WTC11 (cell line): ENCODE data around the gene SRSF12. TPM values are rescaled to one million over a fixed set of nuclear protein-coding genes. Genes with fewer than 3 reads are reported as not detected.
A peak's percentile ranks its signal among the peaks of the same experiment; 100 is the strongest.

ENCODE experiments used
- CREB1 ChIP-seq: sonication (generic); formaldehyde crosslinking; IDR thresholded peaks from 2 replicates; pipeline ENCODE4 v1.8.0; 2023; ENCODE audit warnings: mild to moderate bottlenecking, missing genetic modification reagents
- EMX1 ChIP-seq: fragments of 250-450 bp; sonication (Bioruptor Pico); IDR thresholded peaks from 2 replicates; pipeline ENCODE4 v1.8.0; 2021; ENCODE audit warnings: mild to moderate bottlenecking
- ESRRA ChIP-seq: sonication (generic); formaldehyde crosslinking; IDR thresholded peaks from 2 replicates; pipeline ENCODE4 v1.8.1; 2022; ENCODE audit warnings: mild to moderate bottlenecking, missing genetic modification reagents, borderline replicate concordance
- GABPB1 ChIP-seq: sonication (generic); formaldehyde crosslinking; IDR thresholded peaks from 2 replicates; pipeline ENCODE4 v1.8.1; 2023; ENCODE audit warnings: mild to moderate bottlenecking, missing genetic modification reagents
- KAT7 ChIP-seq: sonication (generic); formaldehyde crosslinking; IDR thresholded peaks from 2 replicates; pipeline ENCODE4 v1.8.1; 2023; ENCODE audit warnings: missing genetic modification reagents, mild to moderate bottlenecking, borderline replicate concordance
- MXD4 ChIP-seq: fragments of 250-450 bp; sonication (Bioruptor Pico); IDR thresholded peaks from 2 replicates; pipeline ENCODE4 v1.8.0; 2021; ENCODE audit warnings: mild to moderate bottlenecking, moderate library complexity, borderline replicate concordance
- NFE2L1 ChIP-seq: sonication (generic); formaldehyde crosslinking; IDR thresholded peaks from 2 replicates; pipeline ENCODE4 v1.8.1; 2023; ENCODE audit warnings: missing genetic modification reagents
- SMAD4 ChIP-seq: sonication (generic); formaldehyde crosslinking; IDR thresholded peaks from 2 replicates; pipeline ENCODE4 v1.8.0; 2022; ENCODE audit warnings: mild to moderate bottlenecking, missing genetic modification reagents
- TEAD4 ChIP-seq: sonication (generic); formaldehyde crosslinking; IDR thresholded peaks from 2 replicates; pipeline ENCODE4 v1.8.0; 2022; ENCODE audit warnings: mild to moderate bottlenecking, missing genetic modification reagents
- total RNA-seq: library from RNA; stranded (reverse); gene quantifications from 3 replicates; pipeline ENCODE4 v1.2.3, GENCODE V29; 2021
- TF ChIP-seq, protein P1 (sequence below): fragments of 250-450 bp; sonication (Bioruptor Pico); IDR thresholded peaks from 2 replicates; pipeline ENCODE4 v1.9.0; 2021; ENCODE audit warnings: mild to moderate bottlenecking, borderline replicate concordance
- TF ChIP-seq, protein P2 (sequence below): sonication (generic); formaldehyde crosslinking; IDR thresholded peaks from 2 replicates; pipeline ENCODE4 v1.8.1; 2023; ENCODE audit warnings: mild to moderate bottlenecking, missing genetic modification reagents, moderate library complexity
- TF ChIP-seq, protein P3 (sequence below): sonication (generic); formaldehyde crosslinking; IDR thresholded peaks from 2 replicates; pipeline ENCODE4 v1.8.0; 2022; ENCODE audit warnings: mild to moderate bottlenecking, missing genetic modification reagents
- TF ChIP-seq, protein P4 (sequence below): fragments of 250-450 bp; sonication (Bioruptor Pico); IDR thresholded peaks from 2 replicates; pipeline ENCODE4 v2.1.2; 2022; ENCODE audit warnings: mild to moderate bottlenecking, moderate library complexity
- TF ChIP-seq, protein P5 (sequence below): sonication (generic); formaldehyde crosslinking; IDR thresholded peaks from 2 replicates; pipeline ENCODE4 v1.8.0; 2023; ENCODE audit warnings: mild to moderate bottlenecking, missing genetic modification reagents
- TF ChIP-seq, protein P6 (sequence below): sonication (generic); formaldehyde crosslinking; IDR thresholded peaks from 2 replicates; pipeline ENCODE4 v1.8.1; 2023; ENCODE audit warnings: mild to moderate bottlenecking, missing genetic modification reagents, moderate library complexity
- TF ChIP-seq, protein P7 (sequence below): fragments of 250-450 bp; sonication (Bioruptor Pico); IDR thresholded peaks from 2 replicates; pipeline ENCODE4 v1.8.0; 2021; ENCODE audit warnings: mild to moderate bottlenecking
- TF ChIP-seq, protein P8 (sequence below): fragments of 250-450 bp; sonication (Bioruptor Pico); conservative IDR thresholded peaks from 2 replicates; pipeline ENCODE4 v1.9.0; 2021; ENCODE audit warnings: mild to moderate bottlenecking
- TF ChIP-seq, protein P9 (sequence below): sonication (generic); formaldehyde crosslinking; IDR thresholded peaks from 2 replicates; pipeline ENCODE4 v1.8.0; 2022; ENCODE audit warnings: mild to moderate bottlenecking, missing genetic modification reagents

SRSF12 gene
- total RNA-seq, 1 experiment from 2014 or later, result 3.8 TPM

DNA sequence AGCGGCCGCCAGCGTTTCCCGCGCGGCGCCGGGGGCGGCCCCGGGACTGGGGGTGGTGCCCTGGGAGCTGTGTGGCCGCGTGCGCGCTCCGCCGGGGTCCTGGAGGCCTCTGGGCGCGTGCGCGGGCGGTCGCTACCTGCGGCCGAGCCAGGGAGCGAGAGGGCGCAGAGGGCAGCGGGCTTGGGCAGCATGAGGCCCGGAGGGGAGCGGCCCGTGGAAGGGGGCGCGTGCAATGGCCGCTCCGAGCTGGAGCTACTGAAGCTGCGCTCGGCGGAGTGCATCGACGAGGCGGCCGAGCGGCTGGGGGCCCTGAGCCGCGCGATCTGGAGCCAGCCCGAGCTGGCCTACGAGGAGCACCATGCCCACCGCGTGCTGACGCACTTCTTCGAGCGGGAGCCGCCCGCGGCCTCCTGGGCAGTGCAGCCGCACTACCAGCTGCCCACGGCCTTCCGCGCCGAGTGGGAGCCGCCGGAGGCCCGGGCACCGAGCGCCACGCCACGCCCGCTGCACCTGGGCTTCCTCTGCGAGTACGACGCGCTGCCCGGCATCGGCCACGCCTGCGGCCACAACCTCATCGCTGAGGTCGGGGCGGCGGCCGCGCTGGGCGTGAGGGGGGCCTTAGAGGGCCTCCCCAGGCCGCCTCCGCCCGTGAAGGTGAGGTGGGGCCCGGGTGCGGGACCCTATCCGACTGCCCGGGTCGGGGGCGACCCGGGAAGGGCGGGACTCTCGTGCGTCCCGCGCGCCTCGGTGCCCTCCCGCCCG, 28.3 kb upstream of the SRSF12 start, which contains the start of gene PM20D2 (continued):
- TF ChIP-seq, protein P1, sequence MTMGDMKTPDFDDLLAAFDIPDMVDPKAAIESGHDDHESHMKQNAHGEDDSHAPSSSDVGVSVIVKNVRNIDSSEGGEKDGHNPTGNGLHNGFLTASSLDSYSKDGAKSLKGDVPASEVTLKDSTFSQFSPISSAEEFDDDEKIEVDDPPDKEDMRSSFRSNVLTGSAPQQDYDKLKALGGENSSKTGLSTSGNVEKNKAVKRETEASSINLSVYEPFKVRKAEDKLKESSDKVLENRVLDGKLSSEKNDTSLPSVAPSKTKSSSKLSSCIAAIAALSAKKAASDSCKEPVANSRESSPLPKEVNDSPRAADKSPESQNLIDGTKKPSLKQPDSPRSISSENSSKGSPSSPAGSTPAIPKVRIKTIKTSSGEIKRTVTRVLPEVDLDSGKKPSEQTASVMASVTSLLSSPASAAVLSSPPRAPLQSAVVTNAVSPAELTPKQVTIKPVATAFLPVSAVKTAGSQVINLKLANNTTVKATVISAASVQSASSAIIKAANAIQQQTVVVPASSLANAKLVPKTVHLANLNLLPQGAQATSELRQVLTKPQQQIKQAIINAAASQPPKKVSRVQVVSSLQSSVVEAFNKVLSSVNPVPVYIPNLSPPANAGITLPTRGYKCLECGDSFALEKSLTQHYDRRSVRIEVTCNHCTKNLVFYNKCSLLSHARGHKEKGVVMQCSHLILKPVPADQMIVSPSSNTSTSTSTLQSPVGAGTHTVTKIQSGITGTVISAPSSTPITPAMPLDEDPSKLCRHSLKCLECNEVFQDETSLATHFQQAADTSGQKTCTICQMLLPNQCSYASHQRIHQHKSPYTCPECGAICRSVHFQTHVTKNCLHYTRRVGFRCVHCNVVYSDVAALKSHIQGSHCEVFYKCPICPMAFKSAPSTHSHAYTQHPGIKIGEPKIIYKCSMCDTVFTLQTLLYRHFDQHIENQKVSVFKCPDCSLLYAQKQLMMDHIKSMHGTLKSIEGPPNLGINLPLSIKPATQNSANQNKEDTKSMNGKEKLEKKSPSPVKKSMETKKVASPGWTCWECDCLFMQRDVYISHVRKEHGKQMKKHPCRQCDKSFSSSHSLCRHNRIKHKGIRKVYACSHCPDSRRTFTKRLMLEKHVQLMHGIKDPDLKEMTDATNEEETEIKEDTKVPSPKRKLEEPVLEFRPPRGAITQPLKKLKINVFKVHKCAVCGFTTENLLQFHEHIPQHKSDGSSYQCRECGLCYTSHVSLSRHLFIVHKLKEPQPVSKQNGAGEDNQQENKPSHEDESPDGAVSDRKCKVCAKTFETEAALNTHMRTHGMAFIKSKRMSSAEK (CRISPR knock-in tag), result no peak
- TF ChIP-seq EMX1 (no peak), TEAD4 (CRISPR knock-in tag) (no peak; the same call in none of the 2 replicates), SMAD4 (CRISPR knock-in tag) (0 out of 2 replicates have a peak, but pooled peaks have one; percentile 26), KAT7 (CRISPR knock-in tag) (no peak), ESRRA (CRISPR knock-in tag) (peak; percentile 86), NFE2L1 (CRISPR knock-in tag) (peak; percentile 91), GABPB1 (CRISPR knock-in tag) (no peak; the same call in 1 of the 2 replicates), MXD4 (CRISPR knock-in tag) (no peak), CREB1 (peak; percentile 70; the same call in 1 of the 2 replicates)
- TF ChIP-seq, protein P2, sequence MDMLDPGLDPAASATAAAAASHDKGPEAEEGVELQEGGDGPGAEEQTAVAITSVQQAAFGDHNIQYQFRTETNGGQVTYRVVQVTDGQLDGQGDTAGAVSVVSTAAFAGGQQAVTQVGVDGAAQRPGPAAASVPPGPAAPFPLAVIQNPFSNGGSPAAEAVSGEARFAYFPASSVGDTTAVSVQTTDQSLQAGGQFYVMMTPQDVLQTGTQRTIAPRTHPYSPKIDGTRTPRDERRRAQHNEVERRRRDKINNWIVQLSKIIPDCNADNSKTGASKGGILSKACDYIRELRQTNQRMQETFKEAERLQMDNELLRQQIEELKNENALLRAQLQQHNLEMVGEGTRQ (CRISPR knock-in tag), result peak; percentile 20; the same call in 1 of the 2 replicates
- TF ChIP-seq, protein P3, sequence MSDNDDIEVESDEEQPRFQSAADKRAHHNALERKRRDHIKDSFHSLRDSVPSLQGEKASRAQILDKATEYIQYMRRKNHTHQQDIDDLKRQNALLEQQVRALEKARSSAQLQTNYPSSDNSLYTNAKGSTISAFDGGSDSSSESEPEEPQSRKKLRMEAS (CRISPR knock-in tag), result peak; percentile 96
- TF ChIP-seq, protein P4, sequence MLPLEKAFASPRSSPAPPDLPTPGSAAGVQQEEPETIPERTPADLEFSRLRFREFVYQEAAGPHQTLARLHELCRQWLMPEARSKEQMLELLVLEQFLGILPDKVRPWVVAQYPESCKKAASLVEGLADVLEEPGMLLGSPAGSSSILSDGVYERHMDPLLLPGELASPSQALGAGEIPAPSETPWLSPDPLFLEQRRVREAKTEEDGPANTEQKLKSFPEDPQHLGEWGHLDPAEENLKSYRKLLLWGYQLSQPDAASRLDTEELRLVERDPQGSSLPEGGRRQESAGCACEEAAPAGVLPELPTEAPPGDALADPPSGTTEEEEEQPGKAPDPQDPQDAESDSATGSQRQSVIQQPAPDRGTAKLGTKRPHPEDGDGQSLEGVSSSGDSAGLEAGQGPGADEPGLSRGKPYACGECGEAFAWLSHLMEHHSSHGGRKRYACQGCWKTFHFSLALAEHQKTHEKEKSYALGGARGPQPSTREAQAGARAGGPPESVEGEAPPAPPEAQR (CRISPR knock-in tag), result no peak
- TF ChIP-seq, protein P5, sequence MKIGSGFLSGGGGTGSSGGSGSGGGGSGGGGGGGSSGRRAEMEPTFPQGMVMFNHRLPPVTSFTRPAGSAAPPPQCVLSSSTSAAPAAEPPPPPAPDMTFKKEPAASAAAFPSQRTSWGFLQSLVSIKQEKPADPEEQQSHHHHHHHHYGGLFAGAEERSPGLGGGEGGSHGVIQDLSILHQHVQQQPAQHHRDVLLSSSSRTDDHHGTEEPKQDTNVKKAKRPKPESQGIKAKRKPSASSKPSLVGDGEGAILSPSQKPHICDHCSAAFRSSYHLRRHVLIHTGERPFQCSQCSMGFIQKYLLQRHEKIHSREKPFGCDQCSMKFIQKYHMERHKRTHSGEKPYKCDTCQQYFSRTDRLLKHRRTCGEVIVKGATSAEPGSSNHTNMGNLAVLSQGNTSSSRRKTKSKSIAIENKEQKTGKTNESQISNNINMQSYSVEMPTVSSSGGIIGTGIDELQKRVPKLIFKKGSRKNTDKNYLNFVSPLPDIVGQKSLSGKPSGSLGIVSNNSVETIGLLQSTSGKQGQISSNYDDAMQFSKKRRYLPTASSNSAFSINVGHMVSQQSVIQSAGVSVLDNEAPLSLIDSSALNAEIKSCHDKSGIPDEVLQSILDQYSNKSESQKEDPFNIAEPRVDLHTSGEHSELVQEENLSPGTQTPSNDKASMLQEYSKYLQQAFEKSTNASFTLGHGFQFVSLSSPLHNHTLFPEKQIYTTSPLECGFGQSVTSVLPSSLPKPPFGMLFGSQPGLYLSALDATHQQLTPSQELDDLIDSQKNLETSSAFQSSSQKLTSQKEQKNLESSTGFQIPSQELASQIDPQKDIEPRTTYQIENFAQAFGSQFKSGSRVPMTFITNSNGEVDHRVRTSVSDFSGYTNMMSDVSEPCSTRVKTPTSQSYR (CRISPR knock-in tag), result 0 out of 2 replicates have a peak, but pooled peaks have one; percentile 85
- TF ChIP-seq, protein P6, sequence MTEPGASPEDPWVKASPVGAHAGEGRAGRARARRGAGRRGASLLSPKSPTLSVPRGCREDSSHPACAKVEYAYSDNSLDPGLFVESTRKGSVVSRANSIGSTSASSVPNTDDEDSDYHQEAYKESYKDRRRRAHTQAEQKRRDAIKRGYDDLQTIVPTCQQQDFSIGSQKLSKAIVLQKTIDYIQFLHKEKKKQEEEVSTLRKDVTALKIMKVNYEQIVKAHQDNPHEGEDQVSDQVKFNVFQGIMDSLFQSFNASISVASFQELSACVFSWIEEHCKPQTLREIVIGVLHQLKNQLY (CRISPR knock-in tag), result no peak; the same call in 1 of the 2 replicates
- TF ChIP-seq, protein P7, sequence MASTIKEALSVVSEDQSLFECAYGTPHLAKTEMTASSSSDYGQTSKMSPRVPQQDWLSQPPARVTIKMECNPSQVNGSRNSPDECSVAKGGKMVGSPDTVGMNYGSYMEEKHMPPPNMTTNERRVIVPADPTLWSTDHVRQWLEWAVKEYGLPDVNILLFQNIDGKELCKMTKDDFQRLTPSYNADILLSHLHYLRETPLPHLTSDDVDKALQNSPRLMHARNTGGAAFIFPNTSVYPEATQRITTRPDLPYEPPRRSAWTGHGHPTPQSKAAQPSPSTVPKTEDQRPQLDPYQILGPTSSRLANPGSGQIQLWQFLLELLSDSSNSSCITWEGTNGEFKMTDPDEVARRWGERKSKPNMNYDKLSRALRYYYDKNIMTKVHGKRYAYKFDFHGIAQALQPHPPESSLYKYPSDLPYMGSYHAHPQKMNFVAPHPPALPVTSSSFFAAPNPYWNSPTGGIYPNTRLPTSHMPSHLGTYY (CRISPR knock-in tag), result no peak
- TF ChIP-seq, protein P8, sequence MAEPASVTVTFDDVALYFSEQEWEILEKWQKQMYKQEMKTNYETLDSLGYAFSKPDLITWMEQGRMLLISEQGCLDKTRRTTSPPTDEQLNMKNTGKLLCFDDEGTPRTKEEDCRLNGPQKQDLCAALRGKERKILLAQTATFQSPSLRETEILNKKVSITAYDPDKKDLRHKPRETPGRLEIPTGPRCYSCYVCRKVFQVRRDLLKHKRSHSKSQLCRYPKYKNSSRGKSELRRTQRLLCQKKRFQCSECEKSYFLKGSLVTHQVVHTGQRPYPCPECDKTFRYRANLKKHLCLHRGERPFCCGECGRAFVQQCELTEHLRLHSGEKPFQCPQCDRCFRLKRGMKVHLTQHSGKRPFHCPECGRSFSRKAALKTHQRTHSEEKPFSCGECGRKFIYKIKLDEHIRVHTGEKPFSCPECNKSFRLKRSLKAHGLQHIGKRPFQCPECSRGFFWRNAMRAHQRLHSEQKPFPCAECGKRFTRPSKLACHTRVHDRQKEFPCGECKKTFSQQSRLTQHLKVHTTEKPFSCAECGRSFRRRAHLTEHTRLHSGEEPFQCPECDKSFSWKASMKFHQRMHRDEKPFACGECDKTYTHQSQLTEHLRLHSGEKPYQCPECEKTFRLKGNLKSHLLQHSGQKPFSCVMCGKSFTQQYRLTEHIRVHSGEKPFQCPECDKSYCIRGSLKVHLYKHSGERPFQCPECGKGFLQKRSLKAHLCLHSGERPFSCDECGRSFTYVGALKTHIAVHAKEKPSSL (CRISPR knock-in tag), result no peak
- TF ChIP-seq, protein P9, sequence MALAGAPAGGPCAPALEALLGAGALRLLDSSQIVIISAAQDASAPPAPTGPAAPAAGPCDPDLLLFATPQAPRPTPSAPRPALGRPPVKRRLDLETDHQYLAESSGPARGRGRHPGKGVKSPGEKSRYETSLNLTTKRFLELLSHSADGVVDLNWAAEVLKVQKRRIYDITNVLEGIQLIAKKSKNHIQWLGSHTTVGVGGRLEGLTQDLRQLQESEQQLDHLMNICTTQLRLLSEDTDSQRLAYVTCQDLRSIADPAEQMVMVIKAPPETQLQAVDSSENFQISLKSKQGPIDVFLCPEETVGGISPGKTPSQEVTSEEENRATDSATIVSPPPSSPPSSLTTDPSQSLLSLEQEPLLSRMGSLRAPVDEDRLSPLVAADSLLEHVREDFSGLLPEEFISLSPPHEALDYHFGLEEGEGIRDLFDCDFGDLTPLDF (CRISPR knock-in tag), result peak; percentile 90
